Measurements from ENCODE around the gene WDR5. TPM values are rescaled to one million over a fixed set of nuclear protein-coding genes. Genes with fewer than 3 reads are reported as not detected.

Gene WDR5
- polyA plus RNA-seq, 1 of the 3 experiments (the other 2 are of a cell fraction) = 36.6 TPM

- Histone ChIP-seq H3K9ac (no peak overlapping the region), H3K36me3 (replicated peaks in 1 of 2; ENCODE audit: control insufficient read depth in 1 of 2, insufficient read depth in 2 of 2, low read length in 1 of 2) (no peaks in the 10 kb centered on the region), H3K9me3 (no peaks in the 10 kb centered on the region), H4K20me1 (ENCODE audit: insufficient read depth) (no peaks in the 10 kb centered on the region), H3K27me3 (ENCODE audit: insufficient read depth) (0 out of 2 replicates have a peak, but pooled peaks cover 6% of the 10 kb centered on the region), H3K4me2 (no peak overlapping the region), H3K4me1 (ENCODE audit: control insufficient read depth in 1 of 2, insufficient read depth in 2 of 2, low read depth in 1 of 2, low read length in 1 of 2) (peaks cover 0 to under 1% of the 10 kb centered on the region in 2 experiments; a peak in 1 of 4 replicates), H3K79me2 (ENCODE audit: insufficient read depth) (no peaks in the 10 kb centered on the region), H3K27ac (ENCODE audit: low read depth in 2 of 2, low read length in 1 of 2) (no peak overlapping the region), H3K4me3 (ENCODE audit: low read depth in 2 of 2, low read length in 1 of 2) (no peak overlapping the region), H3K9me2 (no peaks in the 10 kb centered on the region), H3F3A (replicated peaks; ENCODE audit: insufficient read depth) (peaks cover 5% of the 10 kb centered on the region), H2AFZ (ENCODE audit: low read depth) (no peak overlapping the region)
- TF ChIP-seq TEAD4 (IDR thresholded peaks at IDR 0.05; ENCODE audit: borderline replicate concordance, insufficient read depth) = no peak
- TF ChIP-seq REST (IDR thresholded peaks at IDR 0.05; ENCODE audit: low read depth, low read length) = no peak
- TF ChIP-seq USF2 (IDR thresholded peaks at IDR 0.05; ENCODE audit: borderline replicate concordance, low read depth, low read length) = no peak
- no peak for TF ChIP-seq RAD21 (IDR thresholded peaks at IDR 0.05; ENCODE audit: low read length)
- no peak for TF ChIP-seq SMC3 (IDR thresholded peaks at IDR 0.05; ENCODE audit: low read depth, low read length)
- no peak for TF ChIP-seq RFX5 (IDR thresholded peaks at IDR 0.05; ENCODE audit: low read length)
- TF ChIP-seq EZH2phosphoT487 (IDR thresholded peaks at IDR 0.05; ENCODE audit: borderline replicate concordance, low read depth) = no peak
- TF ChIP-seq GATA2 (CRISPR knock-in tag; IDR thresholded peaks at IDR 0.05) = no peak
- TF ChIP-seq PBX3 (IDR thresholded peaks at IDR 0.05) = no peak
- no peak for TF ChIP-seq RCOR1 (IDR thresholded peaks at IDR 0.05; ENCODE audit: low read length)
- TF ChIP-seq FOXM1 (IDR thresholded peaks at IDR 0.05; ENCODE audit: low read depth) = no peak
- no peak for TF ChIP-seq CHD2 (IDR thresholded peaks at IDR 0.05; ENCODE audit: low read length, partially characterized antibody)
- TF ChIP-seq POLR2AphosphoS5 (IDR thresholded peaks at IDR 0.05; ENCODE audit: low read depth, low read length) = no peak
- TF ChIP-seq MAX (IDR thresholded peaks at IDR 0.05; ENCODE audit: low read depth) = no peak
- TF ChIP-seq ZBTB33 (IDR thresholded peaks at IDR 0.05; ENCODE audit: borderline replicate concordance, low read depth) = no peak
- no peak for TF ChIP-seq NRF1 (IDR thresholded peaks at IDR 0.05; ENCODE audit: low read depth, low read length)
- no peak for DNase-seq
- ChIA-PET POLR2A (no interaction called here), CTCF (interaction anchor here (2.6 to 2.8 kb wide), 2 partner anchors 10 to 262 kb away, joined by 21 read pairs; no protein-coding TSS in a partner anchor)
- 49% methylated on average over 12 of the region's 20 CpGs for WGBS (ENCODE audit: low lambda C conversion rate)
These were observed 45.1 kb downstream of the WDR5 start for GRCh38 chr9:134180786-134181647.
